B cell (primary cell): ENCODE measurements around the gene LAMA2. TPM values are rescaled to one million over a fixed set of nuclear protein-coding genes. Genes with fewer than 3 reads are reported as not detected.

Source experiments
- ATAC-seq: fragments of 200-7000 bp; cut with Tn5 transposase; one replicate; pipeline ENCODE4 v1.10.0; 2021; ENCODE audit warnings: low read depth, mild to moderate bottlenecking, moderate number of reproducible peaks, moderate library complexity
- CTCF ChIA-PET: fragments of 350-600 bp; sonication (Branson Sonifier 250); formaldehyde crosslinking; loops from one replicate; lab custom pipeline; 2021; ENCODE audit warnings: antibody characterized with exemption, inconsistent platforms; lab: Charles Lee
- POLR2A ChIA-PET: fragments of 350-600 bp; sonication (Branson Sonifier 250); formaldehyde crosslinking; loops from one replicate; lab custom pipeline; 2021; ENCODE audit warnings: antibody characterized with exemption; lab: Charles Lee
- DNase-seq: peaks from one replicate; pipeline ENCODE4 v3.0.0; 2013
- H2AFZ ChIP-seq: 2 replicates; pipeline ENCODE4 v1.6.1; 2012; ENCODE audit warnings: mild to moderate bottlenecking, low read depth, low read length; ENCODE audit not compliant: insufficient read depth, poor library complexity, severe bottlenecking
- H3K27ac ChIP-seq, 2 donors: 1 replicate in 1 of 2; 2 replicates in 1 of 2; pipeline ENCODE4 v1.5.1; 2012 to 2013; ENCODE audit warnings: low read length in 2 of 2, mild to moderate bottlenecking in 2 of 2, moderate library complexity in 1 of 2
- H3K27me3 ChIP-seq, 4 experiments: fragments of 200-600 bp in 1 of 4; sonication (generic) in 1 of 4; replicated peaks in 1 of 4; 1 replicate in 2 of 4; 2 replicates in 2 of 4; pipeline versions ENCODE4 v1.6.1 to v1.7.0; 2013 to 2016; ENCODE audit warnings: low read length in 3 of 4, mild to moderate bottlenecking in 2 of 4, mixed read lengths in 1 of 4, moderate library complexity in 1 of 4; ENCODE audit not compliant: insufficient read depth in 4 of 4, control insufficient read depth in 3 of 4; ENCODE audit errors: control extremely low read depth in 1 of 4
- H3K36me3 ChIP-seq, 2 experiments: replicated peaks in 1 of 2; 1 replicate in 1 of 2; 2 replicates in 1 of 2; pipeline versions ENCODE4 v1.6.1 to v1.7.1; 2013; ENCODE audit warnings: low read length in 1 of 2; ENCODE audit not compliant: insufficient read depth in 2 of 2, control insufficient read depth in 1 of 2; ENCODE audit errors: control extremely low read depth in 1 of 2, extremely low read depth in 1 of 2
- H3K4me1 ChIP-seq, 2 donors: fragments of 200-600 bp in 1 of 2; sonication (generic) in 1 of 2; 1 replicate in 1 of 2; 2 replicates in 1 of 2; pipeline versions ENCODE4 v1.5.1 to v1.6.1; 2013 to 2017; ENCODE audit warnings: low read length in 2 of 2; ENCODE audit not compliant: control insufficient read depth in 2 of 2, insufficient read depth in 2 of 2
- H3K4me2 ChIP-seq: replicated peaks from 2 replicates; pipeline ENCODE3; 2012; ENCODE audit warnings: mild to moderate bottlenecking, low read depth, low read length; ENCODE audit not compliant: poor library complexity, severe bottlenecking
- H3K4me3 ChIP-seq, 5 experiments: fragments of 200-600 bp in 1 of 5; sonication (generic) in 1 of 5; 1 replicate in 3 of 5; 2 replicates in 2 of 5; pipeline versions ENCODE4 v1.5.1 to v1.7.0; 2011 to 2016; ENCODE audit warnings: low read length in 4 of 5, mild to moderate bottlenecking in 4 of 5, low read depth in 2 of 5, control low read depth in 1 of 5, moderate library complexity in 1 of 5; ENCODE audit not compliant: insufficient read depth in 1 of 5; ENCODE audit errors: control extremely low read depth in 1 of 5, extremely low read depth in 1 of 5
- H3K79me2 ChIP-seq: fragments of 200-600 bp; sonication (generic); one replicate; pipeline ENCODE4 v1.6.0; 2016; ENCODE audit warnings: low read length; ENCODE audit not compliant: control insufficient read depth, insufficient read depth
- H3K9ac ChIP-seq: fragments of 200-600 bp; sonication (generic); 2 replicates; pipeline ENCODE4 v1.6.1; 2017; ENCODE audit warnings: mild to moderate bottlenecking, low read length, moderate library complexity
- H3K9me3 ChIP-seq, 3 donors: one replicate each; pipeline versions ENCODE4 v1.6.1 to v1.7.1; 2013; ENCODE audit warnings: low read length in 2 of 3; ENCODE audit not compliant: control insufficient read depth in 2 of 3, insufficient read depth in 1 of 3; ENCODE audit errors: control extremely low read depth in 1 of 3
- H4K20me1 ChIP-seq: 2 replicates; pipeline ENCODE4 v1.6.0; 2012; ENCODE audit warnings: mild to moderate bottlenecking, low read length; ENCODE audit not compliant: insufficient read depth, control insufficient read depth, poor library complexity, severe bottlenecking
- H3K27ac Mint-ChIP-seq: one replicate; pipeline ENCODE4 v1.8.0; 2021; ENCODE audit warnings: mixed read lengths
- H3K27me3 Mint-ChIP-seq: one replicate; pipeline ENCODE4 v1.8.0; 2021; ENCODE audit warnings: mixed read lengths
- H3K4me1 Mint-ChIP-seq: one replicate; pipeline ENCODE4 v1.8.0; 2021; ENCODE audit warnings: mixed read lengths
- H3K4me3 Mint-ChIP-seq: one replicate; pipeline ENCODE4 v1.8.0; 2021; ENCODE audit warnings: mixed read lengths
- H3K9me3 Mint-ChIP-seq: one replicate; pipeline ENCODE4 v1.8.0; 2022; ENCODE audit warnings: mixed read lengths; ENCODE audit not compliant: insufficient read depth
- EZH2 ChIP-seq: IDR thresholded peaks from 2 replicates; pipeline ENCODE4 v1.6.1; 2012; ENCODE audit warnings: borderline replicate concordance, low read depth, mild to moderate bottlenecking, moderate library complexity, low read length; ENCODE audit not compliant: insufficient read depth, poor library complexity, severe bottlenecking
- WGBS: methylation state at CpG from one replicate; pipeline ENCODE4 v1.1.5; 2013; ENCODE audit warnings: missing lambda C conversion rate; ENCODE audit not compliant: insufficient coverage; 5-methylcytosine and 5-hydroxymethylcytosine counted together
- intact Hi-C: fragments of 100-400 bp; cut with micrococcal nuclease; formaldehyde crosslinking; loops from one replicate; pipeline ENCODE4 v1.10.0; 2022
- polyA plus RNA-seq: library from polyadenylated mRNA; depleted of rRNA; stranded (reverse); fragments of >200 nt; gene quantifications from 2 replicates; pipeline ENCODE4 v1.2.3, GENCODE V29; 2012
- total RNA-seq, 2 donors: library from RNA; stranded (reverse); fragments of 120-200 nt in 1 of 2; gene quantifications; 1 replicate in 1 of 2; 2 replicates in 1 of 2; pipeline versions ENCODE4 v1.2.3 to v1.2.4, GENCODE V29; 2013 to 2022
- TF ChIP-seq, protein P1 (sequence below): fragments of 200-600 bp; IDR thresholded peaks from one replicate; pipeline ENCODE4 v1.8.0; 2022; ENCODE audit warnings: antibody characterized with exemption, mild to moderate bottlenecking

Gene LAMA2
- total and polyA plus RNA-seq, 2 donors (not counting 1 experiment from before 2014, with no cell fraction given): 0.16 TPM; not detected in 1

DNA sequence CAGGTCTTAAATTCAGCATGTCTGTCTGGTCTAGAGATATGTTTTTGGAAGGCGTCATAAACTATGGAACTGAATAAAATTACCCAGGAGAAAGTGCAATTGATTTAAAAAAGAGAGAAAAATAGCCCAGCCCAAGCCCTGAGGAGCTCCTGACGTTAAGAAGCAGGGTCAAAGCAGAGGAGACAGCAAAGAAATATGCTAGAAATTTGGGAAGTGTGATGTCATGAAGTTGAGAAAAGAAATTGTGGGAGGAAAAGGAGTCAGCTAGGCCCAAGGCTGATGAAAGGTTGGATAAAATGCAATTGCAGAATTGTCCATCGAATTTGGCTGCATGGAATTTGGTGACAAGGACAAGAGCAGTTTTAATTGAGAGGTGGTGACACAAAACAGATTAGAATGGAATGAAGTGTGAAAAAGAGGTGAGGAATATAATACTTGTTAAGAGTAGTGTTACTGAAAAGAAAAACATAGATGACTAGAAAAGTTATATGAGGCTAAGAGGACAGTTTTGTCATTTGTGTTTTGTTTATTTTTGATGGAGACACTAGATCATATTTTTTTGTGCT, 381.6 kb downstream of the LAMA2 start:
- Mint-ChIP-seq H3K9me3 (no peaks in the 10 kb centered on the region), H3K4me1 (no peaks in the 10 kb centered on the region), H3K27me3 (no peaks in the 10 kb centered on the region), H3K27ac (no peak overlapping the region), H3K4me3 (no peak overlapping the region)
- ChIA-PET POLR2A (no interaction called here), CTCF (no interaction called here)
- intact Hi-C loops: no loop called here
- no peak overlapping the region for H3K4me3 ChIP-seq
- no peaks in the 10 kb centered on the region for H3K36me3 ChIP-seq
- H3K4me1 ChIP-seq: no peaks in the 10 kb centered on the region
- no peak overlapping the region for H3K4me2 ChIP-seq
- TF ChIP-seq, protein P1, sequence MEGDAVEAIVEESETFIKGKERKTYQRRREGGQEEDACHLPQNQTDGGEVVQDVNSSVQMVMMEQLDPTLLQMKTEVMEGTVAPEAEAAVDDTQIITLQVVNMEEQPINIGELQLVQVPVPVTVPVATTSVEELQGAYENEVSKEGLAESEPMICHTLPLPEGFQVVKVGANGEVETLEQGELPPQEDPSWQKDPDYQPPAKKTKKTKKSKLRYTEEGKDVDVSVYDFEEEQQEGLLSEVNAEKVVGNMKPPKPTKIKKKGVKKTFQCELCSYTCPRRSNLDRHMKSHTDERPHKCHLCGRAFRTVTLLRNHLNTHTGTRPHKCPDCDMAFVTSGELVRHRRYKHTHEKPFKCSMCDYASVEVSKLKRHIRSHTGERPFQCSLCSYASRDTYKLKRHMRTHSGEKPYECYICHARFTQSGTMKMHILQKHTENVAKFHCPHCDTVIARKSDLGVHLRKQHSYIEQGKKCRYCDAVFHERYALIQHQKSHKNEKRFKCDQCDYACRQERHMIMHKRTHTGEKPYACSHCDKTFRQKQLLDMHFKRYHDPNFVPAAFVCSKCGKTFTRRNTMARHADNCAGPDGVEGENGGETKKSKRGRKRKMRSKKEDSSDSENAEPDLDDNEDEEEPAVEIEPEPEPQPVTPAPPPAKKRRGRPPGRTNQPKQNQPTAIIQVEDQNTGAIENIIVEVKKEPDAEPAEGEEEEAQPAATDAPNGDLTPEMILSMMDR: no peak
- no peak for TF ChIP-seq EZH2
- no peak for DNase-seq
- WGBS: 57% methylated on average over 2 of the region's 3 CpGs
- H3K9ac ChIP-seq: no peak overlapping the region
- no peaks in the 10 kb centered on the region for H3K79me2 ChIP-seq
- ATAC-seq: no peak
- no peaks in the 10 kb centered on the region for H4K20me1 ChIP-seq
- H3K27ac ChIP-seq: no peak overlapping the region
- no peaks in the 10 kb centered on the region for H3K27me3 ChIP-seq
- H2AFZ ChIP-seq: no peak overlapping the region
- no peaks in the 10 kb centered on the region for H3K9me3 ChIP-seq

- H3K27me3 Mint-ChIP-seq: no peaks in the 10 kb centered on the region
- Histone ChIP-seq H3K36me3 (no peaks in the 10 kb centered on the region), H3K4me2 (no peak overlapping the region), H4K20me1 (no peaks in the 10 kb centered on the region), H3K27ac (no peak overlapping the region), H3K27me3 (no peaks in the 10 kb centered on the region), H3K9ac (no peak overlapping the region), H2AFZ (no peak overlapping the region), H3K4me3 (no peak overlapping the region), H3K79me2 (no peaks in the 10 kb centered on the region), H3K9me3 (no peaks in the 10 kb centered on the region), H3K4me1 (no peaks in the 10 kb centered on the region)
- no peaks in the 10 kb centered on the region for H3K4me1 Mint-ChIP-seq
- intact Hi-C loops: no loop called here
- POLR2A ChIA-PET: no interaction called here
- 83% methylated on average over 4 of the region's 5 CpGs for WGBS
- no peak overlapping the region for H3K4me3 Mint-ChIP-seq
- no peak for DNase-seq
- ATAC-seq: no peak
- TF ChIP-seq, protein P1: no peak
- TF ChIP-seq EZH2: no peak
- no peak overlapping the region for H3K27ac Mint-ChIP-seq
- no peaks in the 10 kb centered on the region for H3K9me3 Mint-ChIP-seq
- CTCF ChIA-PET: no interaction called here
Measured at GRCh38 chr6:129267028-129267427, 384.1 kb downstream of the LAMA2 start.
